ENCODE data around the gene MSGN1. TPM values are rescaled to one million over a fixed set of nuclear protein-coding genes. Genes with fewer than 3 reads are reported as not detected.

The MSGN1 gene
- total and polyA plus RNA-seq, 2 donors (not counting 3 experiments of a cell fraction or from before 2014, with no cell fraction given), result not detected

DNA sequence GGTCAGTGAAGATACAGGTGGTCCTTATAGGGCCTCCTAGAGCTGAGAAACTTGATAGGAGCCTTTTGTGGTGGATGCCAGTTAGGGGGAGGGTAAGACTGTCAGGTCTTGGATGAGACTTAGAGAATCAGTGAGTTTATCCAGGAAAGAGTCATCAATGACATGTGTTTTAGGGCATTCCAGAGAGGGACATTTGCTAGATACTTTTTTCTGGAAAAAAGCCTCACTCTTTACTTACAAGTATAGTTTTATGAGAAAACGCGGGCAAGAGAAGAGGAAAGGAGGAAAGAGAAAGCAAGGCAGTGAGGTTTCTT is 24.5 kb upstream of the MSGN1 start:
- no TSS peak for BruUV-seq (replicated peaks)
- no peaks in the 10 kb centered on the region for H3K36me3 ChIP-seq (ENCODE audit: control insufficient read depth in 2 of 2, extremely low read depth in 1 of 2, insufficient read depth in 2 of 2, low read length in 2 of 2)
- ChIA-PET POLR2A (no interaction called here), CTCF (interaction anchor here (0.8 to 1.5 kb wide), 5 partner anchors 8 to 94 kb away, joined by 3 to 5 read pairs (median 3); no protein-coding TSS in a partner anchor)
- dilution Hi-C loops (cut with MboI; ENCODE audit: extremely low pct_ligation_motif_present, low sequenced_read_pairs), result no loop called here
- H3K9me1 ChIP-seq (replicated peaks; ENCODE audit: control insufficient read depth, extremely low read depth, insufficient read depth, low read length), result no peaks in the 10 kb centered on the region
- no peak for FAIRE-seq
- no peak overlapping the region for H3K4me2 ChIP-seq (ENCODE audit: insufficient read depth, low read length)
- H3K27ac ChIP-seq (ENCODE audit: insufficient read depth, low read depth, low read length), result no peak overlapping the region
- no peaks in the 10 kb centered on the region for H4K20me1 ChIP-seq (replicated peaks; ENCODE audit: control insufficient read depth, extremely low read depth, insufficient read depth, low read length)
- H3K79me2 ChIP-seq (ENCODE audit: control insufficient read depth, insufficient read depth, low read length), result no peaks in the 10 kb centered on the region
- no peak overlapping the region for H3K4me3 ChIP-seq (replicated peaks in 1 of 3; ENCODE audit: insufficient read depth in 1 of 3, low read depth in 1 of 3, low read length in 3 of 3)
- H3K4me1 ChIP-seq (ENCODE audit: control insufficient read depth, extremely low read depth, insufficient read depth, low read length), result no peaks in the 10 kb centered on the region
- no peak for TF ChIP-seq POLR2AphosphoS5 (IDR thresholded peaks at IDR 0.05; ENCODE audit: insufficient read depth, low read depth, low read length)
- TF ChIP-seq FOS (IDR thresholded peaks at IDR 0.05; ENCODE audit: borderline replicate concordance, insufficient read depth, low read length), result no peak
- TF ChIP-seq POLR2A (IDR thresholded peaks at IDR 0.05; ENCODE audit: low read depth, low read length), result no peak
- TF ChIP-seq, protein P1, sequence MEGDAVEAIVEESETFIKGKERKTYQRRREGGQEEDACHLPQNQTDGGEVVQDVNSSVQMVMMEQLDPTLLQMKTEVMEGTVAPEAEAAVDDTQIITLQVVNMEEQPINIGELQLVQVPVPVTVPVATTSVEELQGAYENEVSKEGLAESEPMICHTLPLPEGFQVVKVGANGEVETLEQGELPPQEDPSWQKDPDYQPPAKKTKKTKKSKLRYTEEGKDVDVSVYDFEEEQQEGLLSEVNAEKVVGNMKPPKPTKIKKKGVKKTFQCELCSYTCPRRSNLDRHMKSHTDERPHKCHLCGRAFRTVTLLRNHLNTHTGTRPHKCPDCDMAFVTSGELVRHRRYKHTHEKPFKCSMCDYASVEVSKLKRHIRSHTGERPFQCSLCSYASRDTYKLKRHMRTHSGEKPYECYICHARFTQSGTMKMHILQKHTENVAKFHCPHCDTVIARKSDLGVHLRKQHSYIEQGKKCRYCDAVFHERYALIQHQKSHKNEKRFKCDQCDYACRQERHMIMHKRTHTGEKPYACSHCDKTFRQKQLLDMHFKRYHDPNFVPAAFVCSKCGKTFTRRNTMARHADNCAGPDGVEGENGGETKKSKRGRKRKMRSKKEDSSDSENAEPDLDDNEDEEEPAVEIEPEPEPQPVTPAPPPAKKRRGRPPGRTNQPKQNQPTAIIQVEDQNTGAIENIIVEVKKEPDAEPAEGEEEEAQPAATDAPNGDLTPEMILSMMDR (IDR thresholded peaks at IDR 0.05; ENCODE audit: extremely low read depth in 1 of 2, insufficient read depth in 1 of 2, low read depth in 1 of 2, low read length in 2 of 2), result no peak
- no peak for TF ChIP-seq JUN (IDR thresholded peaks at IDR 0.05; ENCODE audit: borderline replicate concordance, insufficient read depth, insufficient read length, low read depth)
- TF ChIP-seq MAX (IDR thresholded peaks at IDR 0.05; ENCODE audit: insufficient read depth, insufficient read length), result no peak
- TF ChIP-seq MYC (IDR thresholded peaks at IDR 0.05; ENCODE audit: low read depth, low read length), result no peak
- TF ChIP-seq GATA2 (IDR thresholded peaks at IDR 0.05; ENCODE audit: insufficient read depth, insufficient read length, low read depth, low read length), result no peak
- DNase-seq (ENCODE audit: low read depth, low spot score), result no peak
- peaks cover 4 to 10% of the 10 kb centered on the region in 2 experiments for H3K27me3 ChIP-seq (ENCODE audit: control insufficient read depth in 2 of 2, insufficient read depth in 2 of 2, low read length in 2 of 2)
- H3K9me3 ChIP-seq (replicated peaks; ENCODE audit: control insufficient read depth, insufficient read depth, low read length), result no peaks in the 10 kb centered on the region
- H3K9ac ChIP-seq (replicated peaks; ENCODE audit: extremely low read depth, insufficient read depth, low read length), result no peak overlapping the region
- intact Hi-C loops (cut with micrococcal nuclease), result loop anchor here (1.0 kb wide), 2 partner anchors 36 to 39 kb away; no protein-coding TSS in a partner anchor
- no peak overlapping the region for H2AFZ ChIP-seq (ENCODE audit: low read depth, low read length)
